HG02763 (cell line): ENCODE results near the gene POLR2H.

Experiments used
- ATAC-seq: cut with Tn5 transposase; IDR thresholded peaks from one replicate; pipeline ENCODE4 v1.9.1; 2021; ENCODE audit warnings: mild to moderate bottlenecking, moderate library complexity; ENCODE audit not compliant: unreplicated experiment

The POLR2H gene

GRCh38 chr3:184351511-184352148 lies 9.9 kb upstream of the POLR2H start:
- no peak for ATAC-seq

- no peak for ATAC-seq
Measured at GRCh38 chr3:184352149-184352785, 9.2 kb upstream of the POLR2H start.

- no peak for ATAC-seq
Measured at GRCh38 chr3:184352897-184353545, 8.5 kb upstream of the POLR2H start.

GRCh38 chr3:184353546-184353941 lies 8.0 kb upstream of the POLR2H start:
- ATAC-seq: no peak

GRCh38 chr3:184354121-184354728 lies 7.3 kb upstream of the POLR2H start:
- no peak for ATAC-seq

GRCh38 chr3:184354754-184355153 lies 6.8 kb upstream of the POLR2H start:
- ATAC-seq: no peak

- ATAC-seq: no peak
Measured at GRCh38 chr3:184355261-184356040, 6.1 kb upstream of the POLR2H start.

- ATAC-seq: no peak
Measured at GRCh38 chr3:184357248-184358123, 4.0 kb upstream of the POLR2H start.

- ATAC-seq: no peak
Measured at GRCh38 chr3:184358124-184358767, 3.3 kb upstream of the POLR2H start.

GRCh38 chr3:184358921-184359350 lies 2.6 kb upstream of the POLR2H start:
- ATAC-seq: no peak

- no peak for ATAC-seq
Measured at GRCh38 chr3:184359610-184360009, 1.9 kb upstream of the POLR2H start.

GRCh38 chr3:184360070-184360928 lies 1.2 kb upstream of the POLR2H start:
- ATAC-seq: no peak

GRCh38 chr3:184360929-184361531 lies 480 bp upstream of the POLR2H start:
- ATAC-seq: no peak

GRCh38 chr3:184361932-184362667 lies 590 bp downstream of the POLR2H start:
- no peak for ATAC-seq

- peak; percentile 88 for ATAC-seq
Measured at GRCh38 chr3:184362668-184363546, 1.4 kb downstream of the POLR2H start.

- no peak for ATAC-seq
Measured at GRCh38 chr3:184366619-184367289, 5.2 kb downstream of the POLR2H start.
